Keratinocyte (primary cell): Measurements from ENCODE around the gene DIS3L2. TPM values are rescaled to one million over a fixed set of nuclear protein-coding genes. Genes with fewer than 3 reads are reported as not detected.

ENCODE experiments used
- DNase-seq: peaks from one replicate; pipeline ENCODE4 v3.0.0-alpha.2; 2011; ENCODE audit warnings: low read depth, missing footprints, low spot score
- FAIRE-seq: peaks from 2 replicates; lab custom pipeline; 2011; peaks lifted over from hg19 to GRCh38; lab: Jason Lieb, UNC
- H2AFZ ChIP-seq: 2 replicates; pipeline ENCODE4 v1.6.0; 2012; ENCODE audit warnings: low read length, control low read depth, inconsistent platforms; ENCODE audit not compliant: control insufficient read depth
- H3K27ac ChIP-seq: 2 replicates; pipeline ENCODE4 v1.5.1; 2011; ENCODE audit warnings: low read length; ENCODE audit not compliant: control insufficient read depth, insufficient read depth
- H3K27me3 ChIP-seq: 3 replicates; pipeline ENCODE4 v1.6.0; 2011; ENCODE audit warnings: low read length; ENCODE audit not compliant: control insufficient read depth, insufficient read depth; ENCODE audit errors: extremely low read depth
- H3K36me3 ChIP-seq, 2 experiments: 2 replicates in 1 of 2; 3 replicates in 1 of 2; pipeline ENCODE4 v1.5.1; 2011; ENCODE audit warnings: low read length in 2 of 2, mild to moderate bottlenecking in 1 of 2; ENCODE audit not compliant: control insufficient read depth in 2 of 2, insufficient read depth in 2 of 2; ENCODE audit errors: extremely low read depth in 1 of 2
- H3K4me1 ChIP-seq: 3 replicates; pipeline ENCODE4 v1.5.1; 2011; ENCODE audit warnings: low read length; ENCODE audit not compliant: control insufficient read depth, insufficient read depth; ENCODE audit errors: extremely low read depth
- H3K4me2 ChIP-seq: 3 replicates; pipeline ENCODE4 v1.6.0; 2011; ENCODE audit warnings: low read depth, low read length; ENCODE audit not compliant: control insufficient read depth, insufficient read depth; ENCODE audit errors: extremely low read depth
- H3K4me3 ChIP-seq, 3 experiments: fragments of 200-600 bp in 1 of 3; sonication (generic) in 1 of 3; 2 replicates in 2 of 3; 3 replicates in 1 of 3; pipeline ENCODE4 v1.5.1; 2011 to 2016; ENCODE audit warnings: low read length in 3 of 3, mild to moderate bottlenecking in 3 of 3, control low read depth in 2 of 3, inconsistent platforms in 1 of 3, low read depth in 1 of 3, mixed read lengths in 1 of 3, mixed run types in 1 of 3, moderate library complexity in 1 of 3; ENCODE audit not compliant: control insufficient read depth in 2 of 3, insufficient read depth in 2 of 3; ENCODE audit errors: extremely low read depth in 1 of 3
- H3K79me2 ChIP-seq: 2 replicates; pipeline ENCODE4 v1.6.0; 2012; ENCODE audit warnings: low read length; ENCODE audit not compliant: control insufficient read depth, insufficient read depth
- H3K9ac ChIP-seq: 3 replicates; pipeline ENCODE4 v1.6.0; 2011; ENCODE audit warnings: low read length; ENCODE audit not compliant: control insufficient read depth, insufficient read depth; ENCODE audit errors: extremely low read depth
- H3K9me1 ChIP-seq: 3 replicates; pipeline ENCODE4 v1.6.0; 2011; ENCODE audit warnings: low read length; ENCODE audit not compliant: control insufficient read depth, insufficient read depth; ENCODE audit errors: extremely low read depth
- H3K9me3 ChIP-seq: 2 replicates; pipeline ENCODE4 v1.5.1; 2012; ENCODE audit warnings: low read depth, low read length; ENCODE audit not compliant: control insufficient read depth
- H4K20me1 ChIP-seq: 3 replicates; pipeline ENCODE4 v1.6.0; 2011; ENCODE audit warnings: low read length; ENCODE audit not compliant: control insufficient read depth, insufficient read depth; ENCODE audit errors: extremely low read depth
- EZH2 ChIP-seq: IDR thresholded peaks from one replicate; pipeline ENCODE4 v1.6.1; 2012; ENCODE audit warnings: inconsistent platforms, mild to moderate bottlenecking, low read length, moderate library complexity
- dilution Hi-C: fragments of 300-500 bp; cut with MboI; formaldehyde crosslinking; loops from one replicate; pipeline ENCODE4 v1.7.0; 2020; ENCODE audit warnings: low sequenced_read_pairs; ENCODE audit not compliant: extremely low pct_ligation_motif_present
- polyA plus RNA-seq, 5 experiments: library from polyadenylated mRNA; depleted of rRNA in 3 of 5; stranded (reverse) in 3 of 5; stranded (forward) in 1 of 5; unstranded in 1 of 5; fragments of >200 nt; gene quantifications; 1 replicate in 1 of 5; 2 replicates in 3 of 5; 3 replicates in 1 of 5; pipeline versions ENCODE4 v1.2.1 to v1.2.3, GENCODE V29; 2011 to 2012; ENCODE audit warnings: missing spikeins in 2 of 5, low read depth in 1 of 5, low replicate concordance in 1 of 5
- TF ChIP-seq, protein P1 (sequence below), 3 experiments: IDR thresholded peaks in 1 of 3; conservative IDR thresholded peaks in 1 of 3; optimal IDR thresholded peaks in 1 of 3; 2 replicates in 2 of 3; 3 replicates in 1 of 3; pipeline versions ENCODE3 to v1.5.1; 2011; ENCODE audit warnings: low read length in 3 of 3, mild to moderate bottlenecking in 3 of 3, moderate library complexity in 2 of 3, control low read depth in 1 of 3, inconsistent platforms in 1 of 3; ENCODE audit not compliant: insufficient read depth in 2 of 3; ENCODE audit errors: extremely low read depth in 1 of 3

The DIS3L2 gene
- polyA plus RNA-seq, 1 donor (not counting 4 experiments of a cell fraction or from before 2014, with no cell fraction given) = 8.6 TPM

DNA sequence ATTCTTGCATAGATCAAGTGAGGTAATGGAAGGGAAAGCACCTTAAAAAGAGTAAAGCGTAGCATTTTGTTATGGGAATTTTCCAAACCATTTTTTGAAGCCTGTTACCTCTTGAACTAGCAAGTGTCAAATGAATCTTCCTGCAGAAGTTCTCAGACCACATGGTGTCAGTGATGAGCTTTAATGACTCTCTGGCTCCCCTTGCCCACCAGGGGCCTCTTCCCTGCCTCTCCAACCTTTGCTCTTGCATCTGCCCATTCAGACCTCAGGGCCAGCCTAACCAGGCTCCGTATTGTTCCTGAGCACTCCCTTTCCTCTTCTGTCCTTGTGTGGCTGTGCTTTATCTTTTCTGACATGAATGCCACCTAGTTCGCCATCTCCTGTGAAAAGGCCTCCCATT, 155.9 kb downstream of the DIS3L2 start:
- TF ChIP-seq, protein P1, sequence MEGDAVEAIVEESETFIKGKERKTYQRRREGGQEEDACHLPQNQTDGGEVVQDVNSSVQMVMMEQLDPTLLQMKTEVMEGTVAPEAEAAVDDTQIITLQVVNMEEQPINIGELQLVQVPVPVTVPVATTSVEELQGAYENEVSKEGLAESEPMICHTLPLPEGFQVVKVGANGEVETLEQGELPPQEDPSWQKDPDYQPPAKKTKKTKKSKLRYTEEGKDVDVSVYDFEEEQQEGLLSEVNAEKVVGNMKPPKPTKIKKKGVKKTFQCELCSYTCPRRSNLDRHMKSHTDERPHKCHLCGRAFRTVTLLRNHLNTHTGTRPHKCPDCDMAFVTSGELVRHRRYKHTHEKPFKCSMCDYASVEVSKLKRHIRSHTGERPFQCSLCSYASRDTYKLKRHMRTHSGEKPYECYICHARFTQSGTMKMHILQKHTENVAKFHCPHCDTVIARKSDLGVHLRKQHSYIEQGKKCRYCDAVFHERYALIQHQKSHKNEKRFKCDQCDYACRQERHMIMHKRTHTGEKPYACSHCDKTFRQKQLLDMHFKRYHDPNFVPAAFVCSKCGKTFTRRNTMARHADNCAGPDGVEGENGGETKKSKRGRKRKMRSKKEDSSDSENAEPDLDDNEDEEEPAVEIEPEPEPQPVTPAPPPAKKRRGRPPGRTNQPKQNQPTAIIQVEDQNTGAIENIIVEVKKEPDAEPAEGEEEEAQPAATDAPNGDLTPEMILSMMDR (optimal IDR thresholded peaks at IDR 0.05 in 1 of 3, IDR thresholded peaks at IDR 0.05 in 1 of 3, conservative IDR thresholded peaks at IDR 0.05 in 1 of 3; ENCODE audit: extremely low read depth in 1 of 3, insufficient read depth in 2 of 3, low read length in 3 of 3) = no peak
- no peak for TF ChIP-seq EZH2
- H3K9me3 ChIP-seq = no peaks in the 10 kb centered on the region
- H3K4me2 ChIP-seq = no peak overlapping the region
- no peak overlapping the region for H3K4me3 ChIP-seq
- H3K27me3 ChIP-seq = no peaks in the 10 kb centered on the region
- DNase-seq = no peak
- peaks cover 0 to 5% of the 10 kb centered on the region in 2 experiments for H3K36me3 ChIP-seq
- FAIRE-seq = no peak
- no peaks in the 10 kb centered on the region for H3K9me1 ChIP-seq
- no peaks in the 10 kb centered on the region for H3K4me1 ChIP-seq
- dilution Hi-C loops = no loop called here
- no peak overlapping the region for H3K27ac ChIP-seq
- no peak overlapping the region for H3K9ac ChIP-seq
- H4K20me1 ChIP-seq = no peaks in the 10 kb centered on the region
- H3K79me2 ChIP-seq = no peaks in the 10 kb centered on the region
- no peak overlapping the region for H2AFZ ChIP-seq

DNA sequence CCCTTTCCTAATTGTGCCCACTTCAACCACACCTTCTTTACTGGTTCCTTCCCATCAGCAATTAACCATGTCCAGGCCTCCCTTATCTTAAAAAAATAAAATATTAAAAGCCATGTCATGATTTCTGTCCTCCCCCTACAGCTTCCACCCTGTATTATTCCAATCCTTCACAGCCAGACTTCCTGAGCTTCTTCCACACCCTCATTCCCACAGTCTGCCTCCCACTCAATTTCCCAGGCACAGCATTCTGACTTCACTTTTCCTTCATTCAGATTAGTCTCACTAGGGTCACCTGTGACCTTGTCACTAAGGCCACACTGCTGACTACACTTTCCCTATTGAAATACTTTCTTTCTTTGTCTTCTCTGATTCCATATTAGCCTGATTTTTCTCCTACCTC, 159.4 kb downstream of the DIS3L2 start:
- H3K79me2 ChIP-seq = no peaks in the 10 kb centered on the region
- no peaks in the 10 kb centered on the region for H4K20me1 ChIP-seq
- DNase-seq = no peak
- no peak for FAIRE-seq
- no peaks in the 10 kb centered on the region for H3K27me3 ChIP-seq
- H3K4me2 ChIP-seq = no peak overlapping the region
- no peaks in the 10 kb centered on the region for H3K4me1 ChIP-seq
- TF ChIP-seq, protein P1 (optimal IDR thresholded peaks at IDR 0.05 in 1 of 3, IDR thresholded peaks at IDR 0.05 in 1 of 3, conservative IDR thresholded peaks at IDR 0.05 in 1 of 3; ENCODE audit: extremely low read depth in 1 of 3, insufficient read depth in 2 of 3, low read length in 3 of 3) = no peak
- no peak for TF ChIP-seq EZH2
- H3K9me1 ChIP-seq = no peaks in the 10 kb centered on the region
- H2AFZ ChIP-seq = no peak overlapping the region
- no peaks in the 10 kb centered on the region for H3K9me3 ChIP-seq
- H3K4me3 ChIP-seq = no peak overlapping the region
- H3K9ac ChIP-seq = no peak overlapping the region
- H3K27ac ChIP-seq = no peak overlapping the region
- dilution Hi-C loops = no loop called here
- H3K36me3 ChIP-seq = peaks cover 0 to 5% of the 10 kb centered on the region in 2 experiments
